Retina (tissue), 1 donor: ENCODE results near the gene DALRD3.
"Not testable (repeated sequence)": the region's sequence is repeated elsewhere in the genome, so short reads cannot be mapped to it uniquely, and the experiment has no call there.

ENCODE experiments used
- DNase-seq: peaks from one replicate; pipeline ENCODE4 v3.0.0-alpha.2; 2016

DALRD3 gene

DNA sequence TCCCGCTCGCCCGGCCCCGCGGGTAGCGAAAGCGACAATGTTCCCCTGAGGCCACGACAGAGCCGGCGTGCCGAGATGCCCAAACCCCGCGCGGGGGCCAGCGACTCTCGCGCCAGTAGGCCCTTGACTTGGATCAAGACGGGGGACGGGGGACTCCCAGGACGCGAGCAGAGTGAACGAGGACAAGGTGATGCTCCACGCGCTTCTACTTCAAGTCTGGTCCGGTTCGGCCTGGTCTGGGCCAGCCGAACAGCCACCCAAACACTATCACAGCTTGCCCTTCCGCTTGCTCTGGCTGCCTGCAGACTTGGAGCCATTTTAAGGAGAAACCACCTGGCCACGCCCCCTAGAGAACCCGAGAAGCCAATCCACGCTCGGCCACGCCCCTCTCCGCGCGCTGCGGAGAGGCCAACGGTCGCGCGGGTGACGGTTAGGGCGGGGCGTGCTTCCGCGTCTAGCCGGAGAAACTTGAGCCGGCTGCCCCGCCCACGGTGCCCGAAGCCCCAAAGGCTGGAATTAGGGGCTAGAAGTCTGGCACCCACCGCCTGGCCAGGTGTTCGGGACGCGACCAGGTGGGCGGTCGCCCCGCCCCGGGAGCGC lies 2.9 kb upstream of the DALRD3 start:
- peak; percentile 99 for DNase-seq

DNA sequence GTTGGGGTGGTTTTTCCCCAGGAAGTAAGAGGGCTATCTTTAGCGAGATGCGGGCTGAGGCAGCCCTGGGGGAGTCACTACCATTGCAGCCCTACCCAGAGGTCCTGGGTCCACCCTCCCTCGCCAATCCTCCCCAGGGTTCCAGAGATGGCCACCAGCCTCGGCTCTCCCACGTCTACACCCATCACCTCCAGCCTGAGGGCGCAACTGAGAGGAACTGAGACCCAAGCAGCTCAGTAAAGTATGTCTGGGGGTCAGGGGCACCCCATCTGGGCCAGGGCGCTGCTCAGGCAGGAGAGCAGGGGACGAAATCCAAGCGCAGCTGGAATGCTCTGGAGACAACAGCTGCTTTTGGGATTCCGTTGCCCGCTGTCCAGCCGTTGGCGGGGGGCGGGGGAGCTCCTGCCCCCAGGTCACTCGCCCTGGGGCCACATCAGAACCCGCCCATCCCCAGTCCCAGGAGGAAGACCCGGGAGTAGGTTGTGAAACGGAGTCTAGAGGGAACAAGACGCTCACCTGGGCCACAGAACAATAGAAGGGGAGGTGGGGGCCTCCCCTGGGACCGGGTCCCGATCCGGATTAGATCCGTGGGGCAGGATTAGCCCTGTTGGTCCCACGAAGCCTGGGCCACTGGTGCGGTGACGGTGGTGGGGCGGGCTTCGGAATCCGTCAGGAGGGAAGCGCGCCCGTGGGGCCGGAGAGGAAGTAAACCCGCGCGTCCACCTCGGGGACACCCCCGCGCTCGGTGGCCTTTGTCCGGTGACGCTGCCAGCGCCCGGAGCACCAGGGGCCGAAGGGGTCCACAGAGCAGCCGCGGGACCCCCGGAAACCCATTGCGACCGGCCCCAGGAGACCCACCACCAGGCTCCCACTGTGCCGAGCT lies 2.2 kb upstream of the DALRD3 start:
- peak; percentile 52 for DNase-seq

GRCh38 chr3:49019941-49020329 lies 1.6 kb upstream of the DALRD3 start:
- DNase-seq: no peak

DNA sequence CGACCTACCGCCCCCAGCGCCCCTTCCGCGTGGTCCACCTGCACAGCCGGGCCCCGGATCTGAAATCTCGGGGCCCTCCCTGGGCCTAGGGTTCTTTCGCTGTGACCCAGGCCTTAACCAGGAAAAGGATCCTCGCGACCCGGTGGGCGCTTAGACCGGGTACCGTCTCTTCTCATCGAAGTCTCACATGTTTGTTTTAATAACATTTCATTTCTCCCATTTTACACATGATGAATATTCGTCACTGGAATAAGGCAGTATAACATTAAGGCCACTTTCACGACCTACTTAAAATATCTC lies 277 bp upstream of the DALRD3 start:
- no peak for DNase-seq

GRCh38 chr3:49017229-49017970 lies 980 bp downstream of the DALRD3 start:
- DNase-seq: no peak

DNA sequence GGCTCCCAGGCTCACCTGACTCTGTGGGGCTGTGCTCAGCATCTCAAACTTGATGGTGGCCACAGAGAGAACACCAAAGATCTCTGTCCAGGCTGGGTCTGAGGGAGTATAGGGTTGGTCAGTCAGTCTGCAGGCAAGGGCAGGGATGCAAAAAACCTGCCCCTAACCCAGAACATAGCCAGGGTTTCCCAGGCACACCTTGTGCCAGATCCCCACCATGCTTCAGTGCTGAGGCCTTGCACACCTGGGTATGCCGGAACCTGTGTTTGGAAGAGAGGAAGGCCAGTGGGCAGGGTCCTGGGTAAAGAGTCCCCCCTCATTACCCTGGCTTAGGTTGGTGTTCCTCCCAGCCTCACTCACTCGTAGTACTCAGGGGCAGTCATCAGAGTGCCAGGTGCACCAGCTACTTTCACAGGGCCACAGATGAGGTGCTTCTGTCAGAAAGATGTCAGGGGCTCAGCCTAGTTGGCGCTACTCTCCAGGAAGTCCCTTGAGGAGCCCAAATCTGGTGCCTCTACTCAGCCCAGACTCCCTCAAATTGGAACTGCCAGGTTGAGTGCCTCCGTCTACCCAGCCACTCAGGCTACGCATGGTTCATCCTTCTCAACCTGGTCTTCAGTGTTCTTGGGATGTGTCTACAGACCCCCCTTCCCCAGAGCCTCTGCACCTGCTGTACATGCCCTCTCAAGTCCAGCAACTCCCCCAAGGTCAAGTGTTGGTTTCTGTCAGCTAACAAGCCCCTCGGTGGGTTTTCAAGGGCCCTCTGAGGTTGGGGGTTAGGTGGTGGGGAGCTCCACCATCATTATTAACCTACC lies 1.8 kb downstream of the DALRD3 start:
- DNase-seq: no peak

- no peak for DNase-seq
Measured at GRCh38 chr3:49015765-49016164, 2.6 kb downstream of the DALRD3 start.

DNA sequence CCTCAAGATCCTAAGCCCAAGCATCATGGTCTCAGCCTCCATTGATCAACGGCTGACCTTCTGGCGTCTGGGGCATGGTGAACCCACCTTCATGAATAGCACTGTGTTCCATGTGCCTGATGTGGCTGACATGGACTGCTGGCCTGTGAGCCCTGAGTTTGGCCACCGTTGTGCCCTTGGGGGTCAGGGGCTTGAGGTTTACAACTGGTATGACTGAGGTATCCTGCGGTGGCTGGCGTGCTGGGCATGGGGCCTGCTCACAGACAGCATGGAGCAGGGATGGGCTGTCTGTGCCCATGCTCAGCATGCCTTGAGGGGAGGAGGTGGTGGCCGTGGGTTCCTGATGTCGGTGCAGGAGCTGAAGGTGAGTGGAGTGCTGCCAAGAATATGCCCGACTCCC lies 3.3 kb downstream of the DALRD3 start:
- DNase-seq: no peak

DNA sequence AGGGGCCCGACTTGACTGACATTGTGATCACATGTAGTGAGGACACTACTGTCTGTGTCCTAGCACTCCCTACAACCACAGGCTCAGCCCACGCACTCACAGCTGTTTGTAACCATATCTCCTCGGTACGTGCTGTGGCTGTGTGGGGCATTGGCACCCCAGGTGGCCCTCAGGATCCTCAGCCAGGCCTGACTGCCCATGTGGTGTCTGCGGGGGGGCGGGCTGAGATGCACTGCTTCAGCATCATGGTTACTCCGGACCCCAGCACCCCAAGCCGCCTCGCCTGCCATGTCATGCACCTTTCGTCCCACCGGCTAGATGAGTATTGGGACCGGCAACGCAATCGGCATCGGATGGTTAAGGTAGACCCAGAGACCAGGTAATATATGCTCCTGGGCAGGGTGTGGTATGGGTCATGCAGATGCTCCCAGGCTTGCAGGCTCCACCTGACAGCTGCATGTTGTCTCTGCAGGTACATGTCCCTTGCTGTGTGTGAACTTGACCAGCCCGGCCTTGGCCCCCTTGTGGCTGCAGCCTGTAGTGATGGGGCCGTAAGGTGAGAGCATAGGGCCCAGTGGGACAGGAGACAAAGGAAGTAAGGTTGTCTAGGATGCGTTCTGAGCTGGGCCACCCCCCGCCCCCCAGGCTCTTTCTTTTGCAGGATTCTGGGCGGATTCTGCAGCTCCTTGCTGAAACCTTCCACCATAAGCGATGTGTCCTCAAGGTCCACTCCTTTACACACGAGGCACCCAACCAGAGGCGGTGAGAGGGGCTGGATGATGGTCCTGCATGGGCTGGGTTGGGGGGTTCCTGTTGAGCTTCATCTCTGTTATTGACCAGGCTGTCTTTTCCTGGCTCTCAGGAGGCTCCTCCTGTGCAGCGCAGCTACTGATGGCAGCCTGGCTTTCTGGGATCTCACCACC lies 4.4 kb downstream of the DALRD3 start:
- no peak for DNase-seq

DNA sequence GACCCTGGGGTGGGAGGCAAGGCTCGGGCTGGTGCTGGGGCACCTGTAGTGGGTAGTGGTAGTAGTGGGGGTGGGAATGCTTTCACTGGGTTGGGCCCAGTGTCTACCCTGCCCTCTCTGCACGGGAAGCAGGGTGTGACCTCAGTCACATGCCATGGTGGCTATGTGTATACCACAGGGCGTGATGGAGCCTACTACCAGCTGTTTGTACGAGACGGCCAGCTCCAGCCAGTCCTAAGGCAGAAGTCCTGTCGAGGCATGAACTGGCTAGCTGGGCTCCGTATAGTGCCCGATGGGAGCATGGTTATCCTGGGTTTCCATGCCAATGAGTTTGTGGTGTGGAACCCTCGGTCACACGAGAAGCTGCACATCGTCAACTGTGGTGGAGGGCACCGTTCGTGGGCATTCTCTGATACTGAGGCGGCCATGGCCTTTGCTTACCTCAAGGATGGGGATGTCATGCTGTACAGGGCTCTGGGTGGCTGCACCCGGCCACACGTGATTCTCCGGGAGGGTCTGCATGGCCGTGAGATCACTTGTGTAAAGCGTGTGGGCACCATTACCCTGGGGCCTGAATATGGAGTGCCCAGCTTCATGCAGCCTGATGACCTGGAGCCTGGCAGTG lies 5.2 kb downstream of the DALRD3 start:
- DNase-seq: no peak

GRCh38 chr3:49012441-49013017 lies 5.9 kb downstream of the DALRD3 start:
- no peak for DNase-seq

- no peak for DNase-seq
Measured at GRCh38 chr3:49009396-49009795, 9.0 kb downstream of the DALRD3 start.

GRCh38 chr3:49008627-49009026 lies 9.8 kb downstream of the DALRD3 start:
- not testable (repeated sequence) for DNase-seq

- no peak for DNase-seq
Measured at GRCh38 chr3:49007771-49008528, 10.4 kb downstream of the DALRD3 start.

GRCh38 chr3:49007068-49007770 lies 11.2 kb downstream of the DALRD3 start, which contains the start of gene WDR6:
WDR6 (plus strand) TSS chr3:49007391; CDS start chr3:49007432, 41 bp downstream.
- peak; percentile 98 for DNase-seq

GRCh38 chr3:49006408-49007067 lies 11.8 kb downstream of the DALRD3 start:
- no peak for DNase-seq

GRCh38 chr3:49005998-49006397 lies 12.4 kb downstream of the DALRD3 start:
- DNase-seq: no peak

- DNase-seq: no peak
Measured at GRCh38 chr3:49005303-49005680, 13.1 kb downstream of the DALRD3 start.
